SU-DHL-6 (cell line): ENCODE results near the gene FATE1.

Experiments used
- CTCF ChIP-seq: fragments of 200-600 bp; sonication (generic); IDR thresholded peaks from one replicate; pipeline ENCODE4 v1.5.1; 2017; ENCODE audit warnings: antibody characterized with exemption, mild to moderate bottlenecking, low read length, moderate library complexity; ENCODE audit not compliant: insufficient read depth, poor library complexity, severe bottlenecking
- EZH2phosphoT487 ChIP-seq: fragments of 200-600 bp; sonication (generic), shearing (Covaris generic); conservative IDR thresholded peaks from 2 replicates; pipeline ENCODE4 v1.6.1; 2018; ENCODE audit warnings: mild to moderate bottlenecking, antibody characterized with exemption, low read length, moderate library complexity, mixed read lengths

- TF ChIP-seq EZH2phosphoT487 (no peak), CTCF (no peak)
These were observed 4.7 kb upstream of the FATE1 start for GRCh38 chrX:151711154-151711553.
